Measurements from ENCODE around the gene WDFY4.

The WDFY4 gene

DNA sequence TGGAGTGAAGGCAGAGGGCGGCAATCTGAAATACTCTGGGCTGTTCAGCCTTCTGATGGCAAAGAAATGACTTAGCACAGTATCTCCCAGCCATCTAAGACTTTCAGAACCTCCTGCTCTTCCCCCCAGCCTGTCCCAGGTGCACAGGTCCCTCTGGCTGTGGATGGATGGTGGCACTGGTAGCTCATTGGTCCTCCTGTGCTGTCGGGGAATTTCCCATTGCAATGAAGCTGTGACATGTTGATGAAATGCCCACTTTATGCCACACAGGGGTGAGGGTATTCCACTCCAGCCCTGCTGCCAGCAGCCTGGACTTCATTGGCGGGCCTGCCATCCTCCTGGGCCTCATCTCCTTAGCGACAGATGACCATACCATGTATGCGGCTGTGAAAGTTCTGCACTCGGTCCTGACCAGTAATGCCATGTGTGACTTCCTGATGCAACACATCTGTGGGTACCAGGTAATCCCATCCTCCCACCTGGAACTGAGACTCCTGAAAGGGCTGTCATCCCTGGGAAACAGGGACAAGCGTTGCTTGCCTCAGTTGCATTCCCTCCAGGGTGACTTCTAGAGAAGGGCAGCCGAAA, 105.9 kb downstream of the WDFY4 start:
- ChIA-PET CTCF (no interaction called here), POLR2A (no interaction called here)
- TF ChIP-seq CTBP1 (IDR thresholded peaks at IDR 0.05; ENCODE audit: borderline replicate concordance) (no peak), ARNT (IDR thresholded peaks at IDR 0.05) (no peak), SP1 (IDR thresholded peaks at IDR 0.05) (no peak), BHLHE40 (IDR thresholded peaks at IDR 0.05; ENCODE audit: borderline replicate concordance) (no peak), ZNF384 (IDR thresholded peaks at IDR 0.05) (no peak), ELF4 (IDR thresholded peaks at IDR 0.05) (no peak), L3MBTL2 (conservative IDR thresholded peaks at IDR 0.05) (no peak), FOXM1 (IDR thresholded peaks at IDR 0.05; ENCODE audit: borderline replicate concordance) (no peak), NFRKB (IDR thresholded peaks at IDR 0.05) (no peak), HDGF (IDR thresholded peaks at IDR 0.05; ENCODE audit: borderline replicate concordance) (no peak), SUZ12 (IDR thresholded peaks at IDR 0.05) (no peak), FOXA1 (IDR thresholded peaks at IDR 0.05) (no peak)
- TF ChIP-seq, protein P1, sequence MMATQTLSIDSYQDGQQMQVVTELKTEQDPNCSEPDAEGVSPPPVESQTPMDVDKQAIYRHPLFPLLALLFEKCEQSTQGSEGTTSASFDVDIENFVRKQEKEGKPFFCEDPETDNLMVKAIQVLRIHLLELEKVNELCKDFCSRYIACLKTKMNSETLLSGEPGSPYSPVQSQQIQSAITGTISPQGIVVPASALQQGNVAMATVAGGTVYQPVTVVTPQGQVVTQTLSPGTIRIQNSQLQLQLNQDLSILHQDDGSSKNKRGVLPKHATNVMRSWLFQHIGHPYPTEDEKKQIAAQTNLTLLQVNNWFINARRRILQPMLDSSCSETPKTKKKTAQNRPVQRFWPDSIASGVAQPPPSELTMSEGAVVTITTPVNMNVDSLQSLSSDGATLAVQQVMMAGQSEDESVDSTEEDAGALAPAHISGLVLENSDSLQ (IDR thresholded peaks at IDR 0.05) = no peak
- DNase-seq (ENCODE audit: extremely low spot score) = no peak

DNA sequence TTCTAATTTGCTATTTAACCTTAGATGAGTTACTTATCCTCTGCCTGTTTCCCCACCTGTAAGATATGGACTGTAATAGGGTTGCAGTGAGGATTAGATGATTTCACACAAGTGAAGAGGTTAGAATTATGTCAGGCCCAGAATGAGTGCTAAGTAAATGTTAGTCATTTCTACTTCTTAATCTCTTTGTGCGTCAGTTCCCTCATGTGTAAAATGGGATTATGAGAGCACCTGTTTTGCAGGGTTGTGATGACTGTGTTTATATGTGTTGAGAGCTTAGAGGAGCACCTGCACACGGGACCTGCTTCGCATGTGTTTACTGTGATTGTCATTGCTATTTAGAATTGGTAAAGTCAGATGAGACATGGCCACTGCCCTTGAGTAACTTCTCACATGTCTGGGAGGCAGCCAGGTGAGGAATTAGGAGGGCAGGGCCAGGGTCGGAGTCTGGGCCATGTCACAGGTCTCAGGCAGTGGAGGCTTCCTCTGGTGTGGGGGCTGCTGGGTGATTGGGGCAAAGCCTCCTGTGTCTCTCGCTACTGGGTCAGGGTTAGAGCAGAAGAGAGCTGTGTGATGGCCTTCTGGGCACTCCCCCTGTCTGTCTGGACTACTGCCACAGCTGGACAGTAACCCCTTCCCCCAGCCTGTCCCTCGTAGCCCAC, 106.7 kb downstream of the WDFY4 start:
- no peak for DNase-seq (ENCODE audit: extremely low spot score)
- TF ChIP-seq FOXM1 (IDR thresholded peaks at IDR 0.05; ENCODE audit: borderline replicate concordance) (no peak), FOXA1 (IDR thresholded peaks at IDR 0.05) (no peak), CTBP1 (IDR thresholded peaks at IDR 0.05; ENCODE audit: borderline replicate concordance) (no peak), BHLHE40 (IDR thresholded peaks at IDR 0.05; ENCODE audit: borderline replicate concordance) (no peak), HDGF (IDR thresholded peaks at IDR 0.05; ENCODE audit: borderline replicate concordance) (no peak), SP1 (IDR thresholded peaks at IDR 0.05) (no peak)
- ChIA-PET CTCF (no interaction called here), POLR2A (no interaction called here)

DNA sequence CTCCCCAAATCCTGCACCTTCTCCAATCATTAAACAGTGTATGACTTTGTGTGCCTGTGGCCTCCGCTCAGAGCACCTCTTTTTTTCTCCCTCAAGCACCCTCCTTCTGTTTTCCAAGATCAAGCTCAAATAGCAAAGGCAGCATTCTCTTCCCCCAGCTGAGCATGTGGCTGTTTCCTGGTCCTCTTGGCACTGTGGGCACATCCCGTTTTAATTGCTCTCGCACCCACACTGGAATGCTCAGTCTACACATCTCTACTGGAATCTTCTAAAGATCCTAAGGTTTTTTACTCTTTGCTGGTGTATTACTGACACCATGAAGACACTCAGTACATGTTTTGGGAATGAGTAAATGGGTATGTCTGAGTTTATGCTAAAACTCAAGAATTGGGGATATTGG, 107.4 kb downstream of the WDFY4 start:
- TF ChIP-seq BHLHE40 (IDR thresholded peaks at IDR 0.05; ENCODE audit: borderline replicate concordance) (no peak), ARNT (IDR thresholded peaks at IDR 0.05) (no peak), SP1 (IDR thresholded peaks at IDR 0.05) (no peak), FOXK2 (IDR thresholded peaks at IDR 0.05) (no peak), NFRKB (IDR thresholded peaks at IDR 0.05) (no peak), ELF4 (IDR thresholded peaks at IDR 0.05) (no peak), HDGF (IDR thresholded peaks at IDR 0.05; ENCODE audit: borderline replicate concordance) (no peak), FOXA1 (IDR thresholded peaks at IDR 0.05) (no peak), L3MBTL2 (conservative IDR thresholded peaks at IDR 0.05) (no peak), TARDBP (IDR thresholded peaks at IDR 0.05) (no peak), SUZ12 (IDR thresholded peaks at IDR 0.05) (no peak), LEF1 (IDR thresholded peaks at IDR 0.05; ENCODE audit: borderline replicate concordance) (no peak), CTBP1 (IDR thresholded peaks at IDR 0.05; ENCODE audit: borderline replicate concordance) (no peak), FOXM1 (IDR thresholded peaks at IDR 0.05; ENCODE audit: borderline replicate concordance) (no peak)
- TF ChIP-seq, protein P1 (IDR thresholded peaks at IDR 0.05) = no peak
- ChIA-PET CTCF (no interaction called here), POLR2A (no interaction called here)
- no peak for DNase-seq (ENCODE audit: extremely low spot score)

DNA sequence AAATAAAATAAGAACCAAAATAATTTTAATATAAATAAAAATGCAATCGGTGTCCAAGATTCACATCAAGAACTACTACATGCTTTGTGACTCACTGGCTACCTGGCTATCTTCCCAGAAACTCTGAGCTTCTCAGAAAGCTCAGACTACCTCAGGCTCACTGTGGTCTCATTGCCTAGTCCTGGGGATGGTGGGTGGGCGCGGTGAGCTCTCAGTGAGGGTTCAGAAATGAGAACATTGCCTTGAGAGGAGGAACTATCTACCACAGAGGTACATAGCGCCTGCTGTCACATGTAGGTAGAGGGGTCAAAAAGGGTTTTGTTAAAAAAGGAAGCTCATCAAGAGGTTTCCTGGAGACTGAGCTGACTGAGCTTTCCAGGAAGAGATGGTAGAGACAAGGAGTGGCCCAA, 108.0 kb downstream of the WDFY4 start:
- no peak for TF ChIP-seq HDGF (IDR thresholded peaks at IDR 0.05; ENCODE audit: borderline replicate concordance)
- no peak for TF ChIP-seq ELF4 (IDR thresholded peaks at IDR 0.05)
- TF ChIP-seq, protein P1 (IDR thresholded peaks at IDR 0.05) = no peak
- TF ChIP-seq BHLHE40 (IDR thresholded peaks at IDR 0.05; ENCODE audit: borderline replicate concordance) = no peak
- TF ChIP-seq NFRKB (IDR thresholded peaks at IDR 0.05) = no peak
- no peak for TF ChIP-seq FOXM1 (IDR thresholded peaks at IDR 0.05; ENCODE audit: borderline replicate concordance)
- no peak for TF ChIP-seq SP1 (IDR thresholded peaks at IDR 0.05)
- no peak for TF ChIP-seq LEF1 (IDR thresholded peaks at IDR 0.05; ENCODE audit: borderline replicate concordance)
- TF ChIP-seq ARNT (IDR thresholded peaks at IDR 0.05) = no peak
- TF ChIP-seq SUZ12 (IDR thresholded peaks at IDR 0.05) = no peak
- TF ChIP-seq FOXK2 (IDR thresholded peaks at IDR 0.05) = no peak
- no peak for TF ChIP-seq ZNF384 (IDR thresholded peaks at IDR 0.05)
- TF ChIP-seq L3MBTL2 (conservative IDR thresholded peaks at IDR 0.05) = no peak
- TF ChIP-seq FOXA1 (IDR thresholded peaks at IDR 0.05) = no peak
- TF ChIP-seq CTBP1 (IDR thresholded peaks at IDR 0.05; ENCODE audit: borderline replicate concordance) = no peak
- TF ChIP-seq TARDBP (IDR thresholded peaks at IDR 0.05) = no peak
- ChIA-PET CTCF (no interaction called here), POLR2A (no interaction called here)
- no peak for DNase-seq (ENCODE audit: extremely low spot score)

DNA sequence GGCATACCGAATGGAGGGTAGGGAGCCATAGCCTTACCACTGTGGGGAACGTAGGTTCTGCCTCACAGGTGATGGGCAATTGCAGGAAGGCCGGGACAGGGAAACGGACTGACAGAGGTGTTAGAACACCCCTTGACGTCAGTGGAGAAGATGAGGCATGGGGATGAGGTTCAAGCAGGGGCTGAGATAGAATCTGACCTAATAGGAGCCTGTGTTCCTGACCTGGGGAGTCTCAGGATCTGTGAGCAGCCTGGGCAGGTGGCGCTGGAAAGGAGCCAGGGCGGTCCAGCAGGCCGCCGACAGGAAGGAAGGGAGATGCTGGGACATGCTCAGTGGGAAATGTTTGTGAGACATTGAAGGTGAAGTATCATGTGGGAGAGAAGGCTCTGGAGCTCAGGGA, 109.4 kb downstream of the WDFY4 start:
- TF ChIP-seq TARDBP (IDR thresholded peaks at IDR 0.05) (no peak), BHLHE40 (IDR thresholded peaks at IDR 0.05; ENCODE audit: borderline replicate concordance) (no peak), NFRKB (IDR thresholded peaks at IDR 0.05) (no peak), SUZ12 (IDR thresholded peaks at IDR 0.05) (no peak), L3MBTL2 (conservative IDR thresholded peaks at IDR 0.05) (no peak), FOXM1 (IDR thresholded peaks at IDR 0.05; ENCODE audit: borderline replicate concordance) (no peak), SP1 (IDR thresholded peaks at IDR 0.05) (no peak), ELF4 (IDR thresholded peaks at IDR 0.05) (no peak)
- TF ChIP-seq, protein P1 (IDR thresholded peaks at IDR 0.05) = no peak
- CTCF ChIA-PET = no interaction called here
- POLR2A ChIA-PET = no interaction called here
- no peak for DNase-seq (ENCODE audit: extremely low spot score)

Measured in HEK293T (cell line).